GM21423 (cell line): ENCODE data around the gene C6.
"Not testable (repeated sequence)": the region's sequence is repeated elsewhere in the genome, so short reads cannot be mapped to it uniquely, and the experiment has no call there.

Experiments used
- ATAC-seq: cut with Tn5 transposase; IDR thresholded peaks from one replicate; pipeline ENCODE4 v1.9.1; 2021; ENCODE audit warnings: mild to moderate bottlenecking, moderate library complexity; ENCODE audit not compliant: unreplicated experiment

The C6 gene

DNA sequence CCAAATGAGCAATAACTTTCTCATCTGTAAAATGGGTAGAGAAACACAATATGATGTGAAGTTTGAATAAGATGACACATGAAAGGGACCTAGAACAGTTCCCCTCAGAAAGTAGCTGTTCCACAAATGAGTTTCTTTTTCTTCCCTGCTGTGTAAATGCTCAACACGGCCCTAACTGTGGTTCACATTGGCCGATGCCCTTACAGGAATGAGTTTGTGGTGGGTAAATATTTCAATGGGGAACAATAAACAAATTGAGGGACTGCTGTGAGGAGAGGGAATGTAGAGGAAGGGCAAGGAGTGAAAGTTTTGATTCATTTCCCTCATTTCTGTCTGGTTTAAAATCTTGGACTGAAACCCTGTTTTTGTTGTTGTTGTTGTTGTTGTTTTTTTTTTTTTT lies 12.8 kb downstream of the C6 start:
- ATAC-seq, result no peak

DNA sequence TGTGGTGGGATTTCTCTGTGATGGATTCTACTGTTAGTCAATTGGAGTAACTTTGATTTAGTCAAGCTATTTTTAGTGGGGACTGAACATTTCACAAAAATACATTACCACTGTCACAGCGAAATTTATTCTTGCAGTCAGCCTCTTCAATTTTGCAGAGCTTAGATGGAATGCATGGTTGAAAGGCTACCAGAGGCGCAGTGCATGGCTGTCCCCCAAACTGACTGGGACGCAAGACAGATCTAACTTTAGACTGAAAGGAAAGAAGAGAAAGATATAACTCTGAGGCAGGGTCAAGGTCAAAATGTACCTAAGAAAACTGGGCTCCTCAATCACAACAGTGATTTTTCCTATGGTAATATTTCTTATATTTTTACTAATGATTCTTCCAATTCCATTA lies 13.7 kb downstream of the C6 start:
- ATAC-seq, result no peak

DNA sequence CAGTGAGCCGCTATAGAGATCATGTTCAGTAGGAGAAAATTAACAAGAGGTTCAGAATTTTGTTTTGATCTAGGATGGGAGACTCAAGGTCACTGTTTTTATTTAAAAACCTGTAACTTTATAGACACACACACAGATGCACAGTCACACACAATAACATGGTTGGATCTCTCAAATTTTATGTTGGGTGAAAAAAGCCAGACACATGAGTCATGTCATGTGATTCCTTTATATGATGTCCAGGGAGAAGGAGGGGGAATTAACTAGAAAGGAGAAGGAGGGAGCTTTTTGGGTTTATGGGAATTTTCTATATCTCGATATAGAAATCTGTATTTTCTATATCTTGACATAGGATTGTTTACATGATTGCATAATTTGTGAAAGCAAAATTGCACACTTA lies 17.1 kb downstream of the C6 start:
- ATAC-seq, result no peak

DNA sequence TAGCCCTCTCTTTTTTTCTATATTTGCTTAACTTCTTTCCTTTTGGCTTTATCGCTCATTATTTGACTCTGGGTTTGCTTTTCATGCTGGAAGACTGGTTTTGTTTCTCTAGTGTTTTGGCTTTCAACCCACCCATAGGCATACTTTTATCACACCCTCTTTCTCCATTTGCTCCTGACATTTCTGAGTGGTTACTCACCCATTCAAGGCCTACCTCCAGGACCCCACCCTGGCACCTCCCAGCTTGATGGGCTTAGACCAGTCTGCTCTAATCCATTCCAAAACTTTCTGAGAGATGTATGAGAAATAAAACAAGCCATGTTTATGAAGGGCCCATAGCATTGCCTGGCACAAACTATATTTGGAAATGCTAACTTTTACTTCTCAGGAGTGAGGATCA lies 18.1 kb downstream of the C6 start:
- ATAC-seq, result no peak

DNA sequence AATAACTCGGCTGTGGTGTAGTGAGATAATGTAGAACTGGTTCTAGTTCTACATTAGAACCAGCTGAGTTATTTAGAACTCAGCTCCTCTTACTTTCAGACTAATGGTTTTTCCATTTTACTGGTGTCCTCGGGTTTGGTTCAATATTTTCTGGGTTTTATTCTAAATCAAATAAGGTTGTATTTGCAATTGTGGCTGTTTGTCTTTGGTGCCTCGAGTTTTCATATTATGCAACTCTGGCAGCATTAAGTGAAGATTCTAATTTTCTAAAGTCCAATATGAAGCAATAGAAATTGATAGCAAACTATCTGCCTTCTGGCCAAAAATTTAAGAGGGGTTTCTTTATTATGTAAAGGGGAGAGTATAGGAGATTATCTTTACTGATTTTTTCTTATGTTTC lies 19.0 kb downstream of the C6 start:
- ATAC-seq, result no peak

DNA sequence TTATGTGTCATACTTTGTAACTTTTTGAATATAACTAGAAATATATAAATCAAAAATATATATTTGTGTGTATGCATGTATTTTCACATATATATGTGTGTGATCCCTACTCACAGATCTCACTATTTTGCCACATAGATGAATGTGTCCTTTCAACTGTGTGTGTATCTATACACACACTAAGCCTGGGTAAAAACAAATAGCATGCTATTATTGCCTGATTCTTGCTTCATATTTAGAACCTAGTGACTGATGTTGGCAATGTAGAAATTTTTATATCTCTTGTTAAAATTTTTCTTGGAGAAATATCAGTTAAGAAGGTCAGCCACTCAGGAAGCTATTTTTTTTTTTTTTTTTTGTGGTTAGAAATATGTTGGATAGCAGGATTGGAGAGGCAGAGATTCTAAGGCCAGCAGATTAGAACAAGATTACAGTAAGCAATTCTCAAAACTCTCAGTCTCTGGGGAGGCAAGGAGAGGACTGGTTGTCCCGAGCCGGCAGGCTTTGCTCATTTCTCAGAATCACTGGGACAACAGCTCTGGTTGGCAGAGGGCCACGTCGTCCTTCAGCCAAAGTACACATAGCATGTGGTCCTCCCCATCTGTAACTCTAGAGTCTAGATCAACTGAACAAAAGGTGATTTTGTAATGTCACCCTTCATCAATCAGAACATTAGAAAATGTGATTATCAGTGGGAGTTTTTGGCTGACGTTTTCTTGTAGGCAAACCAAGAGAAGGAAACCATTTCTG lies 19.7 kb downstream of the C6 start:
- no peak for ATAC-seq

DNA sequence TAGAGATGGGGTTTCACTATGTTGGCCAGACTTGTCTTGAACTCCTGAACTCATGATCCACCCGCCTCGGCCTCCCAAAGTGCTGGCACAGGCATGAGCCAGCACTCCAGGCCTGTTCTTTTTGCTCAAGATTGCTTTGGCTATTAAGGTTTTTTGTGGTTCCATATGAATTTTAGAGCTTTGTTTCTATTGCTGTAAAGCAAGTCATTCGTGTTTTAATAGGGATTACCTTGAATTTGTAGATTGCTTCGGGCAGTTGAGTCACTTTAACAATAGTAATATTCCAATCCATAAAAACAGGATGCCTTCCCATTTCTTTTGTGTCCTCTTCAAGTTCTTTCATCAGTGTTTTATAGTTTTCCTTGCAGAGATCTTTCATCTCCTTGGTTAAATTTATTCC lies 22.1 kb downstream of the C6 start:
- no peak for ATAC-seq

DNA sequence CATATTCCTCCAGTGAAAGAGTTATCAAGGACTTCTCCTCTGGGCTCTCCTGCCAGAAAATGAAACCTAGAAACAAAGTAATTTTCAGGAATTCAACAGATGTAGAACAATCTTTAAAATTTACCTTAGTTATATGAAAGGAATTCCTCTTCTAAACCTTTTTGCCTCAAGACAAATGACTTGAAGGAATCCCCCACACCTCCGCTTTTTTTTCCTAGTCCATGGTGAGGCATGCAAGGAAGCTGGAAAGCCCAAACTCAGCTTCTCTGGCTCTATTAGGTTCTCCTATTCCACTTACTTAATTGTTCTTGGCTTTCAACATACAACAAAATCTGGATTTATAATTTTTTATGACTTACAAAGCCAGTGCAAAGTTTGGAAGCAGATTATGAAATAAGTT lies 27.2 kb downstream of the C6 start:
- no peak for ATAC-seq

DNA sequence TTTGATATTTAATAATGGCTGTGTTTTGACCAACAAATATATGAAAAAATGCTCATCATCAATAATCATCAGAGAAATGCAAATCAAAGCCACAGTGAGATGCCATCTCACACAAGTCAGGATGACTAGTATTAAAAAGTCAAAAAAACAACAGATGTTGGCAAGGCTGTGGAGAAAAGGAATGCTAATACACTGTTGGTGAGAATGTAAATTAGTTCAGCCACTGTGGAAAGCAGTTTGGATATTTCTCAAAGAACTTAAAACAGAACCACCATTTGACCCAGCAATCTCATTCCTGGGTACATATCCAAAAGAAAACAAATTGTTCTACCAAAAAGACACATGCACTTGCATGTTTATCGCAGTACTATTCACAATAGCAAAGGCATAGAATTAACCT lies 30.0 kb downstream of the C6 start:
- ATAC-seq, result not testable (repeated sequence)

DNA sequence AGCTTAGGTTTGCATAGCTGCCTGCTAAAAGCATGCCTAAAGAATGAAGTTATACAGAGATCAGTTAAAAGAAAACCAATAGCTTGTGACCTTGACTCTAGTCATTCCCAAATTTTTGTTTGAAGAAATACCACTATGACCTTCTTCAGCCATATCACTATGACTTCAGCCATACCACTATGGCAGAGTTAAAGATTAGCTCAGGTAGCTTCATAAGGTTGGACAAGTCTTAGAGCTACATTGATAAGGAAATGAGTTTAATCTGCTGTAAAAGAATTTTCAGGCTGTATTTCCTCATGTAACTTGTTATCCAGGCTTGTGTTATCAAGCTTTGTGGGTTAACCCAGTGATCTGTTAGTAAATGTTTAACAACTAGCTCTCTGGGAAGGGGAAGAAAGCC lies 30.7 kb downstream of the C6 start:
- ATAC-seq, result no peak

DNA sequence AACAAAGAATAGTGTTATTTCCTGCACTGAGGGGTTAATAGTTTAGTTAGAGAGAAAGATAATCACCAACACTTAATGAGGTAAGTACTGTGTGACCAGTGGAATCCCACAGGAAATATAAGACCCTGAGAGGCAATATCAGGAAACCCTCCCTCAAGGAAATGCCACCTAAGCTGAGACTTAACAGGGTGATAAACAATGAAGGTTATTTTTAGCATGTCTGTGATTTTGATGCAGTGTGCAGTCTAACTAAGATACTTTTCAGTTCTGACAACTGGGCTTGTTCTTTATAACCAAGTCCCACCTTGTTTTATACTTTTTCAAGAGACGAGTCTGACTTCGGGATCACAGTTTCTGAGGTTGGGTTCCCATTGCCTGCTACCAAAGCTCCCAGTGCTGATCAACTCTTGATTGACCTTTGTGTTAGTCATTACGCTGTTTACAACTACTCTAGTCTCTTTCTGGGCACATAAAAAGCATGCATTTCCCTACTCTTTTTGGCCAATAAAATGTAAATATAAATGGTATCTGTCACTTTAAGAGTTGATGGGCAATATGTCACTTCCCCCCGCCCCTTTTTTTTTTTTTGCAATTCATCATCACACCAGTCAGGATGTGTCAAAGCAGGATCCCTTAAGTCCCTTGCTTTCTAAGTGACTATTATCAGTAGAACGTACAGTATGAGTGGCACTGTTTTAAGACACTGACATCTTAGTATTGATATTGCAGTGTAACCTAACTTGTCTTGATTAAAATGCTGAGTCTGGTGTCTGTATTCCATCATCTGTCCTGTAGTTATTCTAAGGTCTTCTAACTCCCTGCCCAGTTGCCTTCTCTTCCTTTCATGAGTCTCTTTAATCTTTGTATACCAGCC lies 31.4 kb downstream of the C6 start:
- ATAC-seq, result no peak

DNA sequence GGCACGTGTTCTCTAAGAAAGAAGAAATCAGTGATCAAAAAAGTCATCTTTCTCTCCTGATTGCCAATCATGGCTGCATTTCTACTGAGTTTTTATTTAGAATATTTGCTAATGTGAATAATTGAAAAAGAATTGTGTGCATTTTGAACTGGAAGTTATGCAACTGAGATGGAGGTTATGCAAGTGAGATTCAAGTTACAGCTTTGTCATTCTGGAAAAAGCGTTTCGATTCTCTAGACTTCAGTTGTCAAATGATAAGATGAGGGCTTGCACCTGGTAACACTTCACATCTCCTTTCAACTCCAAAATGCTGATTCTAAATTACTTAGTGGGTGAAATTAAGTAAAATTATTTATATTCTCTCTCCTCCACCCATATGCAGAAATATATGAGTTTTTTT lies 36.4 kb downstream of the C6 start:
- ATAC-seq, result no peak

DNA sequence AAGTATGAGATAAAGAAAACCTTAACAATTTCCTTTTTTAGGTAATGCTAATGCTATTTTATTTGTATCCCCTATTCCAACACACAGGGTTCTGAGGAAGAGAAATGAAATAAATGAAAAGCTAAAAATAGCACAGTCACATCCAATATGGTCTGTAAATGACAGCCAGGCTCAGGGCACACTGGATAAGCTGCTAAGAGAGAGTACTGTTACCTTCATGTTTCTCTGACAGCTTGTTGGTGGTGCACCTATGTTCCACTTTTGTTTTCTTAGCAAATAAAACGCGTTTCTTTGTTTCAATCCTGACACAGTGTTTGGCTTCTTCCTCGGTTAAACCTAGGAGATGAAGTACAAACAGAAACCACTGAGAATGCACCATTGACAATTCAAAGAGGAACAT lies 41.3 kb downstream of the C6 start:
- no peak for ATAC-seq

DNA sequence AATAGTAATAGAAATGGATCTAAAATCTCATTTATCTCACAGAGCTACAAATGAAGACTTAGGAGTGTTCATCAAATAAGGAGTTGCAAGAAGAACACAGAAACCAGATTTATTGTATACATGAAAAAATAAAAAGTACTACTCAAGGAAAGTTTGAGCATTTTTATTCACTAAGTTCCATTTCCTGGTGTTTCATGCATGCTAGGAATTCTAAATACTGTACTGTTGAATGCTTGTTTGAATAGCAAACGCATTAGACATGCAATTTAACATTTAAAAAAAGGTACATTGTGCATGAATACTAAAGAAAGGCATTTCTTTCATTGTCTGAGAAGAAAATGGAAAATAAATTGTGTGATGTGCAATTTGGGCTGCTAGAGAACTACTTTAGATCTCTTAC lies 52.1 kb downstream of the C6 start:
- no peak for ATAC-seq

DNA sequence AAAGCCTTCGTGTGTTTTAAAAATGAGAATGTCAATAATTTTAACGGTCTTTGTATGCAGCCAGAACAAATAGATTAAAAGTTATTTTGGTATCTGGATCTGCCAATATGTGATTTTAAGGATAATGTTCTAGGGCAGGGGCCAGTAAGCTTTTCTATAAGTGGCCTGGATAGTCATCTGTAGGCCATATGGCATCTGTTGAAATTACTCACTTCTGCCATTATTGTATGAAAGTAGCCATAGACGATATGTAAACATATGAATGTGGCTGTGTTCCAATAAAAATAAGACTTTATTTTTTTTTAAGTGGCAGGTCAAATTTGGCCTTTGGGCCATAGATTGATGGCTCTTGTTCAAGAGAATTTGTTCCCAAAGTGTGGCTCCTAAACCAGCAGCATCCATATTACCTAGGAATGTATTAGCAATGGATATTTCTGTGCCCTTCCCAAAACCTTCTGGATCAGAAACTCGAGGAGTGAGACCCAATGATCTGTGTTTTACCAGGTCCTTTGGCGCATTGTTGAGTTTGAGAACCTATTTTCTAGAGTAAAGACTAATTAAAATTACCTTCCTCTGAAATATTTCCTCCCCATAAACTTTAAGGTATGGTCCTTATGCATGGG lies 55.9 kb downstream of the C6 start:
- ATAC-seq, result no peak

DNA sequence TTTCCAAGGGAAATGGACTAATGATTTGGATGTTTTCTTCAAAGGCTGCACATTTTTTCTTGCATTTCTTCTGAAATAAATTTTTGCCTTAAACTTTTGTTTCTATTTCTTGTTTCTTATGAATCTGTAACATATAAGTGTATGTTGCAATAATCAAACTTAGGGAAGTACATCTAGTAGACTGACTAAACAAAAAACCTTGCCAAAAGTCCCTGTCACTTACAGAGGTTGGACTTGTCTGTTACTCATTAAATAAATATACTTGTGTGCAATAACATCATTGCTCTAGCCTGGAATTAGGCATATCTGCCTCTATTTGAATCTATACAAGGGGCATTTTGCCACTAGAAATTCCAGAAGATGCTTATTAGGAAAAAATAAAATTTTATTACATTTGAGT lies 56.6 kb downstream of the C6 start:
- ATAC-seq, result no peak

DNA sequence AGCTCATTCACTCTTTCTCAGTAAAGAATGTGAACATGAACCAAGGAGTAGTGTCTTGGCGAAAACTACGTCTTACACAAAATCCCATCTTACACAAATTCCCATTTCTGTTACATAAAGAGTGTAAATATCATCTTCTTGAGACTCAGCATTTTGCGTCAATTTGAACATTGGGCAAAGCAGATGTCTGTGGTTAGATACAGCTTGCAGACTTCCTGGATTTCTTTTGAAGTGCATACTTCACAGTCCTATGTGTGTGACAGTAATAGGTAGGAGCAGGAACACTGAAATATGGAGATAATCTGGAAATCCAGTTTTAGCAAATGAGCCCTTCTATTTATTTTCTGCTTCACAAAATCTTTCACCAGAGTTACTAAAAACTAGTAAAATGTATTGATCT lies 58.8 kb downstream of the C6 start:
- ATAC-seq, result no peak

DNA sequence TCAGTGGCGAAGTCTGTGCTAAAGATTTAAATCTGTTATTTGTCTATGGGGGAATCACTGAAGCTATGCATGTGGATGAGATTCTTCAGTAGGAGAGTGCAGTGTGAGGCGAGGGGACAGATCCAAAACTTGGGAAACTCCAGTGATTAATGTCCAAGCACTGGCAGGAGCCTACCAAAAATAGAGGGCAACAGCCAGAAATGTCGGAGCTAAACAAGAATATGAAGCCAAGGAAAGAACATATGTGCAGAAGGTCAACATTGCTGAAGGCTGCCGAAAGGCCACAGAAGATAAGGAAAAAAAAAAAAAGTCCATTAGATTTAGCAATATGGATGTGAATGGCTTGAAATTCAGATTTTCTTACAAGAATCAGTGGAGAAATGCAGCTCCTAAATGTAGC lies 61.8 kb downstream of the C6 start:
- no peak for ATAC-seq

DNA sequence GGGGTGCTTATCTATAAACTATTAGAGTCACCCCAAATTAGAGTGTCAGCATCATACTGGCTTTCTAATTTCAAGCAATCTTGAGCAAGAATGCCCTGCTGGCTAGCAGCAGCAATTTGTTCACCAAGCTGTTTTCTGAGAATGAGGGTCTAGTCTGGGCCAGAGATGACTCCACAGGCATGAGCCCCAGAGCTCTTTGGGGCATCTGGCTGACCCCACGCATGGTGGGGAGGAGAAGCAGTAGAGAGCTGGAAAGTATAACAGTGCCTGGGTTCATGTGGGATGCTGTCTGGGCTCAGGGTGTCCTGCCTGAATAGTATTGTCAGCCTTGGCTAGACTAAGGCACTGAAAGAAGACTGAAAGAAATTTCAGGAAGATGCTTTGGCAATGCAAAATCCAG lies 64.9 kb downstream of the C6 start:
- no peak for ATAC-seq

DNA sequence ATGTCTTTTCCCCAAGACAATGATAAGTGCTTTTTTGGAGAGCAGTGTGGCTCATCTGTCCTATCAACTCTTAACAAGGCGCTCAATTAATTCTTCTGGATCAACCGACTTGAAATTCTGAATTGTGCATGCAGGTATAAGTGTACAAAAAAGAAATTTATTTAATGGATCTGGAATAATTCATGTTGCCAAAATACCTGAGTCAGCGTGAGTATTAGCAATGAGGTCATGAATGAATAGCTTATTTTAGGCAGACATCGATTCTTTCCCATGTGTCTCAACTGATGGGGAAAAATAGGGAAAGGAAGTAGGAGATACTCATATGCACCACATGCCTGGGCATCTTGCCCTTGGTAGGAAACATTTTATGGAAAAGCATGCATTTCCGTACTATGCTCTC lies 68.0 kb downstream of the C6 start:
- no peak for ATAC-seq

DNA sequence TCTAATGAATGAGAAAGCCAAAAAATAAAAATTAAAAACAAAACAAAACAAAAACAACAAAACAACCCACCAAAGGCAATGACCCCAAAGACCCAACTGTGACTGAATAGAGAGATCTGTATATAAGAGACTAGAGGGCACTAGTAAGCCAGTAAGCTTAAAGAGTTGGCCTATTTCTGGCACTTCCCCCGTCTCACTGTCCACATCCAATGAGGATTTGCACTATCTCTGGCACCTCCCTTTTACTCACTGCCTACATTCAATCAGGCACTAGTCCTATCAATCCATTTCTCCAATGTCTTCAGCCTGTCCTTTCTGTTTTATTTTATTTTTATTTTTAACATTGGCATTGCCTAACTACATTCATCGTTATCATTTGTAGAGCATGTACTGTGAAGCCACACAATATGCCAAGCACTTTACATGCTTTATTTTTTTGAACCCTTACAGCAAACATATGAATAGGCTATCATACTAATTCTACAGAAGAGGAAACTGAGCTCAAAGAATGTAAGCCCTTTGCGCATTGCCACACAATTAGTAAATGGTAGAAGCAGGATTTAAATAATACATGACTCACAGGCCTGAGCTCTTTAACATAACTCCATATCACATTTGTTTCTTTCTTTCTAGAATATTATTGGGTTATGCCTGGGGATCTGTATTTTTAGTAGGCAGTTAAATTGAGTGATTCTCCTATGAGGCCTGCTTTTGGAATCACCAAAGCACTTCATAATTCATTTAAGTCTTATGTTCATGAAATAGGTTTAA lies 70.0 kb downstream of the C6 start:
- no peak for ATAC-seq
